H1 (cell line): ENCODE data around the gene VIM. TPM values are rescaled to one million over a fixed set of nuclear protein-coding genes. Genes with fewer than 3 reads are reported as not detected.

Experiments
- CTCF ChIA-PET: fragments of 300-600 bp; sonication (Branson Sonifier 250); formaldehyde crosslinking; loops from one replicate; lab custom pipeline; 2021; ENCODE audit not compliant: partially characterized antibody; lab: Charles Lee
- POLR2A ChIA-PET: fragments of 300-600 bp; sonication (Branson Sonifier 250); formaldehyde crosslinking; loops from one replicate; lab custom pipeline; 2021; ENCODE audit warnings: inconsistent platforms; ENCODE audit not compliant: partially characterized antibody; lab: Charles Lee
- DNase-seq, 2 experiments: peaks; one replicate each; pipeline versions ENCODE4 v3.0.0 to v3.0.0-alpha.2; 2010 to 2022; ENCODE audit warnings: low spot score in 2 of 2, low read depth in 1 of 2, mixed read lengths in 1 of 2
- FAIRE-seq: peaks from 2 replicates; lab custom pipeline; 2011; peaks lifted over from hg19 to GRCh38; lab: Jason Lieb, UNC
- H2AFZ ChIP-seq: 2 replicates; pipeline ENCODE4 v1.8.1; 2012; ENCODE audit warnings: low read length, inconsistent platforms
- H2AK5ac ChIP-seq: 2 replicates; pipeline ENCODE4 v1.6.1; 2013; ENCODE audit warnings: low read depth, low read length
- H2BK120ac ChIP-seq: replicated peaks from 2 replicates; pipeline ENCODE3; 2013; ENCODE audit warnings: low read depth, low read length, inconsistent platforms
- H2BK12ac ChIP-seq: 2 replicates; pipeline ENCODE4 v1.6.1; 2013; ENCODE audit warnings: low read depth, low read length
- H2BK15ac ChIP-seq: 2 replicates; pipeline ENCODE4 v1.6.1; 2013; ENCODE audit warnings: low read length
- H2BK20ac ChIP-seq: 2 replicates; pipeline ENCODE4 v1.6.1; 2013; ENCODE audit warnings: low read length
- H2BK5ac ChIP-seq: 2 replicates; pipeline ENCODE4 v1.6.1; 2013; ENCODE audit warnings: low read depth, low read length
- H3K14ac ChIP-seq: 2 replicates; pipeline ENCODE4 v1.6.1; 2013; ENCODE audit warnings: inconsistent platforms; ENCODE audit not compliant: insufficient read length
- H3K18ac ChIP-seq: 2 replicates; pipeline ENCODE4 v1.6.1; 2013; ENCODE audit warnings: low read length; ENCODE audit errors: extremely low read depth
- H3K23ac ChIP-seq: 2 replicates; pipeline ENCODE4 v1.6.1; 2013; ENCODE audit warnings: inconsistent platforms; ENCODE audit not compliant: insufficient read length
- H3K23me2 ChIP-seq: 2 replicates; pipeline ENCODE4 v1.6.1; 2013; ENCODE audit warnings: low read depth, low read length
- H3K27ac ChIP-seq: 2 replicates; pipeline ENCODE4 v1.6.1; 2011; ENCODE audit warnings: low read depth, low read length, inconsistent platforms
- H3K27me3 ChIP-seq, 4 experiments: replicated peaks in 1 of 4; 1 replicate in 1 of 4; 2 replicates in 3 of 4; pipeline versions ENCODE4 v1.6.1 to v1.8.1; 2011 to 2013; ENCODE audit warnings: low read length in 3 of 4, mild to moderate bottlenecking in 3 of 4, inconsistent platforms in 2 of 4, mixed read lengths in 2 of 4, moderate library complexity in 1 of 4; ENCODE audit not compliant: control insufficient read depth in 3 of 4, insufficient read depth in 3 of 4; ENCODE audit errors: extremely low read depth in 1 of 4
- H3K36me3 ChIP-seq, 4 experiments: 2 replicates each; pipeline versions ENCODE4 v1.6.1 to v1.8.1; 2011 to 2013; ENCODE audit warnings: mild to moderate bottlenecking in 4 of 4, low read length in 3 of 4, moderate library complexity in 2 of 4, control low read depth in 1 of 4, inconsistent platforms in 1 of 4; ENCODE audit not compliant: insufficient read depth in 4 of 4, control insufficient read depth in 2 of 4
- H3K4ac ChIP-seq: replicated peaks from 2 replicates; pipeline ENCODE3; 2013; ENCODE audit warnings: low read length, low read depth, mixed read lengths, inconsistent platforms; ENCODE audit not compliant: insufficient read length
- H3K4me1 ChIP-seq, 4 experiments: replicated peaks in 1 of 4; 1 replicate in 1 of 4; 2 replicates in 3 of 4; pipeline versions ENCODE4 v1.6.1 to v1.8.1; 2011 to 2013; ENCODE audit warnings: low read length in 3 of 4, inconsistent platforms in 2 of 4, mixed read lengths in 1 of 4; ENCODE audit not compliant: insufficient read depth in 4 of 4, control insufficient read depth in 3 of 4
- H3K4me2 ChIP-seq, 2 experiments: 2 replicates each; pipeline versions ENCODE4 v1.6.1 to v1.8.1; 2011 to 2013; ENCODE audit warnings: low read depth in 2 of 2, low read length in 2 of 2, control low read depth in 1 of 2, inconsistent platforms in 1 of 2, mild to moderate bottlenecking in 1 of 2; ENCODE audit not compliant: insufficient read depth in 1 of 2
- H3K4me3 ChIP-seq, 4 experiments: fragments of 200-600, 300-600 bp in 1 of 4; sonication (generic), shearing (Covaris generic), sonication (Bioruptor Twin) in 1 of 4; 2 replicates each; pipeline versions ENCODE4 v1.5.1 to v1.8.1; 2011 to 2016; ENCODE audit warnings: low read length in 4 of 4, low read depth in 3 of 4, control low read depth in 2 of 4, inconsistent platforms in 2 of 4, mild to moderate bottlenecking in 2 of 4, mixed read lengths in 1 of 4, moderate library complexity in 1 of 4; ENCODE audit not compliant: insufficient read depth in 2 of 4; ENCODE audit errors: extremely low read depth in 1 of 4
- H3K56ac ChIP-seq: replicated peaks from 2 replicates; pipeline ENCODE3; 2013; ENCODE audit warnings: low read depth, mild to moderate bottlenecking, mixed read lengths, low read length, inconsistent platforms; ENCODE audit not compliant: insufficient read length
- H3K79me1 ChIP-seq: 2 replicates; pipeline ENCODE4 v1.6.1; 2013; ENCODE audit warnings: low read depth, low read length, control low read depth
- H3K79me2 ChIP-seq, 2 experiments: 2 replicates each; pipeline versions ENCODE4 v1.6.1 to v1.8.1; 2012 to 2013; ENCODE audit warnings: low read length in 2 of 2, mild to moderate bottlenecking in 2 of 2, inconsistent platforms in 1 of 2; ENCODE audit not compliant: insufficient read depth in 2 of 2, control insufficient read depth in 1 of 2
- H3K9ac ChIP-seq, 4 experiments: replicated peaks in 1 of 4; 1 replicate in 1 of 4; 2 replicates in 3 of 4; pipeline versions ENCODE4 v1.6.1 to v1.8.1; 2011 to 2013; ENCODE audit warnings: low read depth in 3 of 4, low read length in 3 of 4, control low read depth in 2 of 4, mild to moderate bottlenecking in 2 of 4, moderate library complexity in 2 of 4, inconsistent platforms in 1 of 4; ENCODE audit errors: extremely low read depth in 1 of 4
- H3K9me3 ChIP-seq, 2 experiments: 2 replicates each; pipeline versions ENCODE4 v1.6.1 to v1.8.1; 2012 to 2013; ENCODE audit warnings: mild to moderate bottlenecking in 2 of 2, moderate library complexity in 2 of 2, control low read depth in 1 of 2, inconsistent platforms in 1 of 2, low read depth in 1 of 2, low read length in 1 of 2, mixed read lengths in 1 of 2; ENCODE audit not compliant: insufficient read depth in 2 of 2
- H4K20me1 ChIP-seq, 2 experiments: replicated peaks in 1 of 2; 2 replicates each; pipeline versions ENCODE3 to v1.8.1; 2011 to 2013; ENCODE audit warnings: inconsistent platforms in 2 of 2, low read length in 2 of 2, mild to moderate bottlenecking in 1 of 2; ENCODE audit not compliant: insufficient read depth in 2 of 2, control insufficient read depth in 1 of 2
- H4K5ac ChIP-seq: 2 replicates; pipeline ENCODE4 v1.6.1; 2013; ENCODE audit warnings: low read length, low read depth, mixed read lengths, inconsistent platforms; ENCODE audit not compliant: insufficient read length
- H4K8ac ChIP-seq: 2 replicates; pipeline ENCODE4 v1.8.0; 2013; ENCODE audit warnings: mild to moderate bottlenecking, moderate library complexity, low read length, inconsistent platforms; ENCODE audit not compliant: insufficient read depth; ENCODE audit errors: extremely low read depth
- H4K91ac ChIP-seq: replicated peaks from 2 replicates; pipeline ENCODE3; 2013; ENCODE audit warnings: low read length, mixed read lengths, inconsistent platforms; ENCODE audit not compliant: insufficient read length
- ASH2L ChIP-seq: fragments of 200-600, 300-600 bp; sonication (generic); IDR thresholded peaks from one replicate; pipeline ENCODE4 v1.7.1; 2017; ENCODE audit warnings: low read length
- MAFK ChIP-seq: IDR thresholded peaks from 2 replicates; pipeline ENCODE4 v1.6.1; 2012; ENCODE audit warnings: low read depth, mild to moderate bottlenecking, improper control_type of control experiment, low read length
- NRF1 ChIP-seq: IDR thresholded peaks from 2 replicates; pipeline ENCODE4 v1.6.1; 2011; ENCODE audit warnings: mild to moderate bottlenecking, low read depth, low read length, improper control_type of control experiment
- WGBS, 2 experiments: shearing (Covaris generic) in 1 of 2; methylation state at CpG; one replicate each; pipeline versions ENCODE4 v1.1.6 to v1.1.7; 2013 to 2015; ENCODE audit warnings: low lambda C conversion rate in 2 of 2, mixed read lengths in 2 of 2, inconsistent platforms in 1 of 2, low coverage in 1 of 2, missing lambda C conversion rate in 1 of 2; ENCODE audit not compliant: insufficient replicate concordance in 2 of 2, insufficient coverage in 1 of 2, insufficient read length in 1 of 2; ENCODE audit errors: extremely low coverage in 1 of 2, missing lambda C conversion rate in 1 of 2; 5-methylcytosine and 5-hydroxymethylcytosine counted together
- polyA plus RNA-seq, 7 experiments: library from polyadenylated mRNA; depleted of rRNA in 3 of 7; stranded (reverse) in 5 of 7; unstranded in 2 of 7; fragments of >200 nt in 5 of 7; fragments of 200-250 nt in 2 of 7; gene quantifications; 1 replicate in 5 of 7; 2 replicates in 1 of 7; 4 replicates in 1 of 7; pipeline versions ENCODE4 v1.2.1 to v1.2.3, GENCODE V29; 2011 to 2013; ENCODE audit warnings: missing spikeins in 2 of 7, mixed read lengths in 2 of 7
- total RNA-seq: library from RNA; stranded (reverse); fragmentation: NEBNext Ultra II Directional; extraction: Animal tissue kit (Norgen Biotek cat#: 25700); gene quantifications from 2 replicates; pipeline ENCODE4 v1.2.1, GENCODE V29; 2021
- TF ChIP-seq, protein P1 (sequence below): IDR thresholded peaks from 2 replicates; pipeline ENCODE4 v1.6.1; 2011; ENCODE audit warnings: low read length, improper control_type of control experiment

Gene VIM
- total and polyA plus RNA-seq, 2 of the 8 experiments (the other 6 are each of a cell fraction or from before 2014, with no cell fraction given), result 347 to 372 TPM

DNA sequence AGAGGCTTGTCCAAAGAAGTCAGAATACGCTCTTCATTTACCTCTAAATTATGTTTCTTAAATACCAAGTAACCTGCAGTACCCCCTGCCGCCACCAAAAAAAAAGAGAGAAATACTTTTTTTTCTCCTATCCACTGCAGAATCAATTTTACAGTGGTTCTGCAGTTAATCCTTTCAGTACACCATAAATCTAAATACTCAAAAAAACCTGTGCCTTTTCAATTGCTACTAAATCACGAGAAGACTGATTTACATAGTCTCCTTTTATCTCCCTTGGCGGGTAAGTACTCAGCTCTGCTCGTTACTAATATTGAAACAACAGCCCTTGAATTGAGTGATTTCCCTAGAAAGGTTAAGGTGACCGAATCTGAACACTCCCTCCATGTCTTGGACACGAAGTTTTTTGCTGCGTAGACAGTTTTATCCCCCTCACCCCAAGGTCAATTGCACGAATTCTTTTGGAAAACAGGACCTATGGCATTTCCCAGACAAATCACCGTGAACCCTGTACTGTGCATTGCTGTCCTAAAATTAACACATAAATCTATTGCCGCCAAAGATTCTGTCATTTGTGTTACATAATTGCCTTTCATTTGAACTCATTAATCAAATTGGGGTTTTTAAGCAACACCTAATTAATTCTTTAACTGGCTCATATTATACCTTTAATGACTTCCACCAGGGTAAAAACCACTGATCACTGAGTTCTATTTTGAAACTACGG, 512 bp upstream of the VIM start:
- Histone ChIP-seq H2AK5ac (no peak overlapping the region), H3K27me3 (peaks cover 0 to 15% (median 13%) of the 10 kb centered on the region in 4 experiments; a peak in 5 of 7 replicates), H2AFZ (no peak overlapping the region), H3K56ac (no peak overlapping the region), H2BK15ac (no peak overlapping the region), H3K79me2 (peaks cover 0 to 6% of the 10 kb centered on the region in 2 experiments; a peak in 1 of 4 replicates), H3K14ac (no peak overlapping the region), H3K27ac (no peak overlapping the region), H3K4me3 (peak overlapping the region in 2 of 4 experiments; percentile 77 to 81; a peak in 5 of 8 replicates), H3K4me1 (peaks cover 10 to 17% (median 12%) of the 10 kb centered on the region in 4 experiments; a peak in 6 of 7 replicates), H3K79me1 (no peaks in the 10 kb centered on the region), H3K4ac (no peak overlapping the region), H4K8ac (no peak overlapping the region), H3K23ac (no peak overlapping the region), H3K23me2 (peaks cover 20% of the 10 kb centered on the region; the same call in 1 of the 2 replicates), H3K36me3 (peaks cover 0 to 15% (median 2%) of the 10 kb centered on the region in 4 experiments; a peak in 2 of 8 replicates), H3K18ac (no peak overlapping the region; the same call in 1 of the 2 replicates), H2BK20ac (no peak overlapping the region), H3K9ac (no peak overlapping the region), H2BK5ac (no peak overlapping the region), H3K9me3 (no peaks in the 10 kb centered on the region), H4K91ac (no peak overlapping the region), H4K20me1 (peaks cover 0 to 4% of the 10 kb centered on the region in 2 experiments), H2BK12ac (no peak overlapping the region), H2BK120ac (no peak overlapping the region), H3K4me2 (peak overlapping the region; percentile 83 to 86), H4K5ac (no peak overlapping the region)
- POLR2A ChIA-PET, result interaction anchor here (1.2 to 4.6 kb wide), 3 partner anchors 10 to 26 kb away, joined by 4 to 46 read pairs (median 7); partner anchors contain the start of gene TRDMT1
- WGBS, 2 experiments, result 18% methylated on average over 12 of the region's 12 CpGs; no CpG with 5 or more reads in 1 of the 2 experiments
- CTCF ChIA-PET, result interaction anchor here (0.6 to 1.9 kb wide), 9 partner anchors 9 to 336 kb away, joined by 3 to 8 read pairs (median 3); no protein-coding TSS in a partner anchor
- peak; percentile 62 for TF ChIP-seq MAFK
- no peak for TF ChIP-seq ASH2L
- TF ChIP-seq, protein P1, sequence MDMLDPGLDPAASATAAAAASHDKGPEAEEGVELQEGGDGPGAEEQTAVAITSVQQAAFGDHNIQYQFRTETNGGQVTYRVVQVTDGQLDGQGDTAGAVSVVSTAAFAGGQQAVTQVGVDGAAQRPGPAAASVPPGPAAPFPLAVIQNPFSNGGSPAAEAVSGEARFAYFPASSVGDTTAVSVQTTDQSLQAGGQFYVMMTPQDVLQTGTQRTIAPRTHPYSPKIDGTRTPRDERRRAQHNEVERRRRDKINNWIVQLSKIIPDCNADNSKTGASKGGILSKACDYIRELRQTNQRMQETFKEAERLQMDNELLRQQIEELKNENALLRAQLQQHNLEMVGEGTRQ, result no peak
- no peak for TF ChIP-seq NRF1
- DNase-seq (no peak), FAIRE-seq (no peak)
